Tibial nerve (tissue), 4 donors: ENCODE results near the gene ITPK1. TPM values are rescaled to one million over a fixed set of nuclear protein-coding genes. Genes with fewer than 3 reads are reported as not detected.

Experiments
- DNase-seq, 2 donors: peaks; one replicate each; pipeline ENCODE4 v3.0.0-alpha.2; 2019; ENCODE audit warnings: low spot score in 2 of 2
- H3K27ac ChIP-seq, 4 donors: fragments of 200-600 bp; sonication (generic) in 3 of 4; one replicate each; pipeline ENCODE4 v1.5.1; 2017 to 2019; ENCODE audit warnings: mild to moderate bottlenecking in 1 of 4
- H3K27me3 ChIP-seq, 2 donors: fragments of 200-600 bp; sonication (generic) in 1 of 2; one replicate each; pipeline versions ENCODE4 v1.5.1 to v1.6.0; 2017 to 2019
- H3K36me3 ChIP-seq, 3 donors: fragments of 200-600 bp; sonication (generic); one replicate each; pipeline ENCODE4 v1.5.1; 2018 to 2019
- H3K4me1 ChIP-seq, 4 donors: fragments of 200-600 bp; sonication (generic) in 3 of 4; one replicate each; pipeline ENCODE4 v1.5.1; 2017 to 2019
- H3K4me3 ChIP-seq, 4 donors: fragments of 200-600 bp; sonication (generic) in 3 of 4; one replicate each; pipeline ENCODE4 v1.5.1; 2017 to 2019; ENCODE audit warnings: mild to moderate bottlenecking in 1 of 4, moderate library complexity in 1 of 4
- H3K9me3 ChIP-seq, 4 donors: fragments of 200-600 bp; sonication (generic) in 3 of 4; one replicate each; pipeline ENCODE4 v1.5.1; 2017 to 2019
- CTCF ChIP-seq, 5 experiments: fragments of 200-600 bp in 3 of 5; fragments of 450-650 bp in 2 of 5; sonication (generic) in 3 of 5; IDR thresholded peaks; one replicate each; pipeline ENCODE4 v1.5.1; 2016 to 2019; ENCODE audit warnings: antibody characterized with exemption in 5 of 5, mild to moderate bottlenecking in 3 of 5, moderate library complexity in 2 of 5
- EP300 ChIP-seq, 2 donors: sonication (generic); formaldehyde crosslinking; IDR thresholded peaks; one replicate each; pipeline ENCODE4 v1.6.1; 2017; ENCODE audit warnings: antibody characterized with exemption in 2 of 2, mild to moderate bottlenecking in 1 of 2
- POLR2A ChIP-seq, 2 donors: fragments of 450-650 bp; IDR thresholded peaks; one replicate each; pipeline ENCODE4 v1.6.1; 2017; ENCODE audit warnings: antibody characterized with exemption in 2 of 2, mild to moderate bottlenecking in 2 of 2, moderate library complexity in 2 of 2
- WGBS, 2 donors: methylation state at CpG; one replicate each; pipeline ENCODE4 v1.1.5; 2018; 5-methylcytosine and 5-hydroxymethylcytosine counted together
- total RNA-seq, 4 donors: library from RNA; depleted of rRNA; stranded (reverse); fragments of >200 nt; gene quantifications; one replicate each; pipeline ENCODE4 v1.1.0, GENCODE V29; 2016

Gene ITPK1
- total RNA-seq, 4 donors from 2014 or later: 67.4 to 121 (median 92.5) TPM

GRCh38 chr14:92942136-92942535 is 173.6 kb downstream of the ITPK1 start:
- H3K36me3 ChIP-seq: peaks cover 0 to 89% (median 10%) of the 10 kb centered on the region in 3 donors

GRCh38 chr14:92941531-92941930 is 174.2 kb downstream of the ITPK1 start:
- H3K9me3 ChIP-seq: no peaks in the 10 kb centered on the region
- no peak overlapping the region for H3K27ac ChIP-seq
- peaks cover 0 to 95% (median 10%) of the 10 kb centered on the region in 3 donors for H3K36me3 ChIP-seq
- 90 to 92% methylated on average over 26 to 29 of the region's 30 CpGs for WGBS, 2 donors
- H3K4me3 ChIP-seq: no peak overlapping the region
- no peaks in the 10 kb centered on the region for H3K27me3 ChIP-seq
- peaks cover 0 to 8% (median 7%) of the 10 kb centered on the region in 4 donors for H3K4me1 ChIP-seq
- TF ChIP-seq CTCF (IDR thresholded peaks at IDR 0.05) (no peak), POLR2A (IDR thresholded peaks at IDR 0.05) (no peak), EP300 (IDR thresholded peaks at IDR 0.05) (no peak)
- no peak for DNase-seq

More at GRCh38 chr14:92942136-92942535, 173.6 kb downstream of the ITPK1 start:
- Histone ChIP-seq H3K4me1 (peaks cover 0 to 14% (median 8%) of the 10 kb centered on the region in 4 donors), H3K27ac (no peak overlapping the region), H3K27me3 (no peaks in the 10 kb centered on the region), H3K9me3 (no peaks in the 10 kb centered on the region), H3K4me3 (no peak overlapping the region)
- 91 to 93% methylated on average over 5 of the region's 5 CpGs for WGBS, 2 donors
- TF ChIP-seq CTCF (IDR thresholded peaks at IDR 0.05) (no peak), POLR2A (IDR thresholded peaks at IDR 0.05) (no peak), EP300 (IDR thresholded peaks at IDR 0.05) (no peak)
- no peak for DNase-seq

- H3K9me3 ChIP-seq: no peaks in the 10 kb centered on the region
- H3K27ac ChIP-seq: no peak overlapping the region
- no peak for DNase-seq
- no peak for TF ChIP-seq CTCF (IDR thresholded peaks at IDR 0.05)
- TF ChIP-seq POLR2A (IDR thresholded peaks at IDR 0.05): no peak
- TF ChIP-seq EP300 (IDR thresholded peaks at IDR 0.05): no peak
- H3K27me3 ChIP-seq: no peaks in the 10 kb centered on the region
- H3K4me3 ChIP-seq: no peak overlapping the region
- peaks cover 0 to 96% (median 17%) of the 10 kb centered on the region in 3 donors for H3K36me3 ChIP-seq
- 77 to 78% methylated on average over 10 to 11 of the region's 11 CpGs for WGBS, 2 donors
- H3K4me1 ChIP-seq: no peaks in the 10 kb centered on the region
Observed at GRCh38 chr14:92940543-92940942, 175.2 kb downstream of the ITPK1 start.

GRCh38 chr14:92939699-92940098 is 176.0 kb downstream of the ITPK1 start:
- Histone ChIP-seq H3K27me3 (no peaks in the 10 kb centered on the region), H3K36me3 (peaks cover 0 to 95% (median 13%) of the 10 kb centered on the region in 3 donors)

More at GRCh38 chr14:92939699-92940098, 176.0 kb downstream of the ITPK1 start:
- TF ChIP-seq EP300 (IDR thresholded peaks at IDR 0.05): no peak
- TF ChIP-seq POLR2A (IDR thresholded peaks at IDR 0.05): no peak
- TF ChIP-seq CTCF (IDR thresholded peaks at IDR 0.05): no peak
- Histone ChIP-seq H3K27ac (no peak overlapping the region), H3K4me1 (no peaks in the 10 kb centered on the region), H3K9me3 (no peaks in the 10 kb centered on the region), H3K4me3 (no peak overlapping the region)
- WGBS, 2 donors: 81 to 82% methylated on average over 12 of the region's 12 CpGs
- no peak for DNase-seq
